Measurements from ENCODE around the gene MYO7B.

MYO7B gene

GRCh38 chr2:127652786-127653357 lies 117.4 kb downstream of the MYO7B start:
- no peak for DNase-seq

DNA sequence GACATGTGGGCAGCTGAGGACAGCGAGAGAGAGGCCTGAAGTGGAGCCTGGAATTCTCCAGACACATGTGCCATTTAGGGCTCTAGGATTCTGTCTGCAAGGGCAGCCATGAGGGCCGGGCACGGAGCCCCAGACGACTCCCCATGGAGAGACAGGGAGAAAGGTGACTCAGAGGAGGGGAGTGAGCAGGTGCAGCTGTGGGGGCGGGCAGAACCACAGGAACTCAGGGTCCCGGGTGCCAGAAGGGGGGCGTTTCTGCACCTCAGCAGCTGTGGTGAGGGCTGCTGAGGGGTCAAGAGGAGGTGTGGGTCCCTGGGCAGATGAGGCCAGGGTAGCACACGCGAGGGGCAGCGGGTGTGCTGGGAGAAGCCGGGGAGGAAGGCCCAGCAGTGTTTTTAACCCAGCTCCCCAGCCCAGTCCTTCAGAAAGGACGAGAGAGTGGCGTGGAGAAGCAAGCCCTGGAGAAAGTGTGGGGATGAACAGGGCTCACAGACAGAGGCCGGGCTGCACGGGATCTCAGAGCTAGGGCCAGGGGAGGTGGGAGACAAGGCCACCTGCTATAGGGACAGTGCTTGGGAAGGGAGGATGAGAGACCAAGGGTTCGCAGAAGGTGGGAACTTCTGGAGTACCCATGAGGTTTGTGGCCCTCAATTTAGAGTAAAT lies 118.1 kb downstream of the MYO7B start:
- DNase-seq = no peak

GRCh38 chr2:127654084-127654837 lies 118.8 kb downstream of the MYO7B start:
- DNase-seq = no peak

DNA sequence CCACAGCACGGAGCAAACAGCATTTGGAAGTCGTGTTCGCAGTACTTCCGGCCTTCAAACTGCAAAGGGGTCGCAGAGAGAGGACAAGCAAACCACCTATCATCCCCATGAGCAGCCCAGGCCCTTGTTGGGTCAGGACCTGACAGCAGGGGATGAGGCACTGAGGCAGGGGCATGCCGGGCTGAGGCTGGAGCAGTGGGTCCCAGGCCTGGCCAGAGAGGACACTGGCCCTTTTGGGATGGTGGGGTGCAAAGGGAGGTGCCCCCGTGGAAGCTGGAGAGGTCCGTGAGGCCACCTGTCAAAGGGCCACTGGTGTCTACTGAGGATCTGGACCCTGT lies 119.3 kb downstream of the MYO7B start:
- DNase-seq = no peak

DNA sequence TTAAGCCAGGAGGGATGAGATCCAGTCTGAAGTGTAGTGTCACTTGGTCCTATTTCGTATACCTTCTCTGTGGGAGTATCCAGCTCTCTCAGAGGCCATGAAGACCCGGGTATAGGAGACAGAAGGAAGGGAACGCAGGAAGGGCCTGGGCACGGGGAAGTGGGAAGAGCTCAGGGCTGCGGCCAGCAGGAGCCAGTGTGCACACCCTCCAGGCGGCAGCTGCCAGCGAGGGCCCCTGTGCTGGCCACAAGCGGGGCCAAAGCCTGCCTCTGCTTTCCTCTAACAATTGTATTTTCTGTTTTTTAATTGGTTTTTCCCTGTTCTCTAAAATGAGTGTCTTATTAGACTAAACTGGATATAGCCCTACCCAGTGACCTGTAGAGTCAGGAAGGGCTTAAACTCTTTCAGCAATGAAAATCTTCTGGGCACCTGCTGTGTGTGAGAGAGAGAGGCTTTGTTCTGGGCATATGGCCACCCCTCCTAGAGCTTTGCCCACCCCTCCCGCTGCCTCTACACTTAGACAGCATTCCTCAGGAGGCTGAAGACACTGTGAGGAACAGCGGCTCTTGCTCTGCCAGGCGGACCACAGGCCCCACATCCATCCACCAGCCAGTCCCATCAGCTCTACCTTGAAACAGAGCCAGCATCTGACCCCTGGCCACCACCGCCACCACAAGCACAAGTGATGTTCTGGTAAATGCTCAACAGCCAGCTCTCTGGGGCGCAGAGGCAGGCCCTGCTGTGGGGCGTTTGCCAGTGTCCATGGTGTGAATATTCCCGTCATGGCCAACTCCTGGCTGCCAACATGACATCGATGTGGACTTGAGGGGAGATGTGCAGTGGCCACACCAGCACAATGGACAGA lies 120.0 kb downstream of the MYO7B start:
- no peak for DNase-seq

- no peak for DNase-seq
Measured at GRCh38 chr2:127656569-127657231, 121.2 kb downstream of the MYO7B start.

DNA sequence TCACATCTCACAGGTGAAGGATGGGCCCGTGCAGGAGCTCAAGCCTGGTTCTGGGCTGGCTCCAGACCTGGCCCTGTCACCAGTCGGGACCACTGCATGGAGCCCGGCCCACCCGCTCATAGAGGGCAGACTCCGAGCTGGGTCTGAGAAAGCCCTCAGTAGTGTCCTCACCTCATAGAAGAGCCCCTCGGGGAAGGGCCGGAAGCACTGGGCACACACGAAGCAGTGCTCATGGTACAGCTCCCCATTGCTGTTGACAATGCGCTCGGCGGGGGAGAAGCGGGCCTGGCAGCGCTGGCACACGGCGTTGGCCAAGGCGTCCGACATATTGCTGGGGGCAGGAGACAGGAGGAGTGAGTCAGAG lies 121.7 kb downstream of the MYO7B start:
- no peak for DNase-seq

- no peak for DNase-seq
Measured at GRCh38 chr2:127658146-127658545, 122.7 kb downstream of the MYO7B start.

GRCh38 chr2:127658641-127659407 lies 123.3 kb downstream of the MYO7B start:
- no peak for DNase-seq

DNA sequence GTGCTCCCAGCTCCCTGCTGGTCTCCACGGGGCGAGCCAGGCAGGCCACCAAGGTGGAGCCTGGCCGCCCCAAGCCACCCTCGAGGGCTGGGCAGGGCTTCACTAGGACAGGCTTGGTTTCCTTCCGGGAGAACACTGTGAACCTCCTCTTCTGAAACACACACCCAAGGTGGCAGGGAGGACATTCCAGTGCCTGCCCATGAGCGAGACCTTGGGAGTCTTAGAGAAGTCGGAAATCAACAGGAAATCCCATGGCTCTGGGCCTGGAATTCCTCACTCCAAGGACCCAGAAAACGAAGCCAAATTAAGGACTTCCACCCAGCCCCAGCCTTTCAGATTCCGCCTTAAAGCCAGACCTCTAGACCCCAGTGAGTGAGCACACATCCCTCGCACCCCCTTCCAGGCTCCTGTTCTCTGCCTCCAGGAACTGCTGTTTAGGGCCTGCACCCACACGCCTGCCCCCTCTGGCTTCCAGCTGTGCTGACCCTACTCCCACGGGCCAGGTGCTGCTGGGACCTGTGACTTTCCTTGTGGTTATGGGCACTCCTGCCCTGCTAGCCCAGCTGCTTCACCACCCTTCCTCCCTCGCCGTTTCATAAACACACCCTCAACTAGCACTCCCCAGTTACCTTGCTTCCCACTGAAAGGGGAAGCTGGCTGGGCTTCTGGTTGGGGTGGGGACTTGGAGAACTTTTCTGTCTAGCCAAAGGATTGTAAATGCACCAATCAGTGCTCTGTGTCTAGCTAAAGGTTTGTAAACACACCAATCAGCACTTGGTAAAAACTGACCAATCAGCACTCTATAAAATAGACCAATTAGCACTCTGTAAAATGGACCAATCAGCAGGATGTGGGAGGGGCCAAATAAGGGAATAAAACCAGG lies 124.2 kb downstream of the MYO7B start:
- DNase-seq = no peak

DNA sequence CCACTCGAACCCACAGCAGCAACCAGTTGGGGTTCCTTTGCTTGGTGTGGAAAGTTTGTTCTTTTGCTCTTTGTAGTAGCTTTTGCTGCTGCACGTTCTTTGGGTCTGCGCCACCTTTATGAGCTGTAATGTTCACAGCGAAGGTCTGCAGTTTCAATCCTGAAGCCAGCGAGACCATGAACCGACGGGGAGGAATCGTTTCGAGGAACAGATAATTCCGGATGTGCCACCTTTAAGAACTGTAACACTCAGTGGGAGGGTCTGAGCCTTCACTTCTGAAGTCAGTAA lies 124.8 kb downstream of the MYO7B start:
- DNase-seq = no peak

DNA sequence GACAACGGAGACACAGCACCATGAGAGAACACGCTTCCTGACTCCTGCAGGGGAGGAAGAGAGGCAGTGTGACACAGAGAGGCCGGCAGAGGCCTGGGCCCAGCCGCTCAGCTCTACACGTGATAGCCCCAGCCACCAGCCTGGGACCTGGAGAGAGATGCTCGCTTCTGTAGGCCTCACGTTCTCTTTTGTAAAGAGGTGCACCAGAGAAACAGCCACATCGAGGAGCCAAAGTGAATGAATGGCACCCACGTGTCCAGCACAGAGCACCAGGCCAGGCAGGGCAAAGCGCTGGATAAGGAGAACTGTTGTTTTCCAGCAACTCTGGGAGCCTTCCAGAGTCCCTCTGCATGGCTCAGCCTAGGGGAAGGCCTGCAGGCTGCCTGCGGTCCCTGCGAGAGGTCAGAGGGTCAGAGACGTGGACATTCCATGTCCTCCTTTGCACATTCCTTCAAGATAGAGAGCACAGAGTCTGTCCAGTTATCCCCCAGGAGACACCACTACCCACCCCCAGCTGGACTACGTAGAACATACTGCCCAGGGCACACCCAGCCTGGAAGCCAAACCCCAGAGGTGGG lies 125.7 kb downstream of the MYO7B start:
- DNase-seq = no peak

- no peak for DNase-seq
Measured at GRCh38 chr2:127661949-127662510, 126.5 kb downstream of the MYO7B start.

DNA sequence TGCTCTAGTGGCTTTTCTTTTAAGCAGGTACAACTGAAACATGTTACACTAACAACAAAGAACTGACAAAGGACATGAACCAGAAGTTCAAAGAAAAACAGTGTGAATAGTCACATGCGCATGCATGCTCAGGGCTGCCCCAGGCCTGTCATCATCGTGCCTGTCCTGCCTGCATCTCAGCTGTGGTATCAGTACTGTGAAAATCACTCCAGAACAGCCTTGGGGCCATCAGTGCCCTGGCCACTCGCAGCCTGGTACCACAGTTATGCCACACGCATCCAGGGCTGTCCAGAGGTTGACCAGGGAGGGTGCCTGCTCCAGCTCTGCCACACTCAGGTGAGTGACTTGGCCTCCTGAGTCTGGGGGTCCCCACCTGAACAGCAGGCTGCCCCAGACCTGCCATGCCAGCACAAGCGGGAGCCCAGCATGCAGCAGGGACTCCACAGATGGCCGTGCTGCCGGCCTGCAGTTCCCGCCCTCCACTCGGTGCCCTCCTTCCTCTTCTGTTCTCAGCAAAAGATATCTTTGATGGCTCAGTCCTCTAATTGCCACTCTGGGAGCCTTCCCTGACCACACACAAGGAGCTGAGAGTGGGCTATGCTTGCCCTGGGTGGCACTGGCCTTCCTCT lies 127.6 kb downstream of the MYO7B start:
- DNase-seq = no peak

DNA sequence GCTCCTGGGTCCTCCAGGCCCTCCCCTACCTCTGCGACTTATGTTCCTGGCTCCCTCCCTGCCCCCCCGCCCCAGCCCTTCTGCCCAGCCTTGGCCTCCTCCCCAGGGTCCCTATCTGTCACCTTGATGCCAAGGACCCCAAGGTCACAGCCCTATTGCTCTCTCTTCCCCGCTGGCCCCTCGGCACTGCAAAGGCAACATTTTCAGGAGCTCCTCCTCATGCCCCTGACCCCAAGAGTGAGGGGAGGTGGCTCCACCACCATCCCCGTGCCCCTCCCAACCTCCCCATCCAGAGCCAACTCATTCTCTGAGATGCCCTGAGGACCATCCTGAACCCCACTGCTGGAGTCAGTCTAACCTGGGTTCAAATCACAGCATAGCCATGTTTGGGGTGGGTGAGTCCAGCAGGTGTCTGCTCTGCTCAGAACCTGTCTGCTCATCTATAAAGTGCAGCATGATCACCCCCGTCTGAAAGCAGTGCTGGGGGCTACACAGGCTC lies 128.1 kb downstream of the MYO7B start:
- no peak for DNase-seq

DNA sequence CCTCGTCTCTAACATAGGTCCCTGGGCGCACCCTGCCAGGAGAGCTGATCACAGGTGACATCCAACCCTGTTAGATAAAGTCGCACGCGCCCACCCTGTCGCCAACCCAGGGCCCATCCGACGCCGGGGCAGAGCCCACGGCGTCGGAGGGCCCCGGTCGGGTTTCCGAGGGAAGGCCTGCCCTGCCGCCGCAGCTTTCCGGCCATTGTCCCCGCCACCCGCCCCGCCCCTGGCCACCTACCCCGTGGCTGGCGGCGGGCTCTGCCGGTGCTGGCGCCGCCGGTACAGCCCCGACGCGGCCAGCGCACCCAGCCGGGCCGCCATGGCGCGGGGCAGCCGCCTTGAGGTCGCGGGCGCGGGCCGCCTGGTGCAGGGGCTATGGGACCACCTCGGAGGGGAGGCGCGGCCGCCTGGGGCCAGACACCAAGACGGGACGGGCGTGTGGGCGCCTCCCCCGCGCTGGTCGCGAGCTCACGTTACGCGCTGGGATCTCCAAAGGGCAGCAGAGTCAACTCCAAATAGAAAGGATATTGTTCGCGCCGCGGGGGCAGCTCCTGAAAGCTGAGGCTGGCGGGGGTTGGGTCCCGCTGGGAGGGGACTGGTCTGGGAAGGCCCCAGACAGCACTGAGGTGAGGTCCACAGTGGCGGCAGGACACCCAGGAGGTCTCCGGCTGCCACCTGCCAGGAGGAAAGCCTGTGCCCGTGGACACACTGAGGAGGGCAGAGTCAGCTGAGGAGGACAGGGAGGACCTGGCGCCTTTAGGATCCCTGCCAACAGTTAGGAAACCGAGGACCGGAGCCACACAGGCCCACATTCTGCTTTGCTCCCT lies 128.8 kb downstream of the MYO7B start:
- no peak for DNase-seq

DNA sequence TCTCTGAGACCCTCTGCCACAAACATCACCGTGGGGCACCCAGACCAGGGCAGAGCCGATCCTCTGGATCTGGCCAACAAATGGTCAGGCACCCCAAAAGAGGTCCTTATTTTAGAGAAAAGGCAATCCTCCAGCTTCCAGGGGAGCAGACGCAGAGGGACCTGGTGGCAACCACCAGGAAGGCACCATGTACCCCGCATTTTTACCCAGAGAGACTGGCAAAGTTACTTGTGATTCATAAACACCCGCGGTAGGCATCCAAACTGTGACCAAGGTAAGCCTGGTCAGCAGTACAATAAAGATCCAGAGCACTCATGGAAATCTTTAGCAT lies 129.4 kb downstream of the MYO7B start:
- no peak for DNase-seq

DNA sequence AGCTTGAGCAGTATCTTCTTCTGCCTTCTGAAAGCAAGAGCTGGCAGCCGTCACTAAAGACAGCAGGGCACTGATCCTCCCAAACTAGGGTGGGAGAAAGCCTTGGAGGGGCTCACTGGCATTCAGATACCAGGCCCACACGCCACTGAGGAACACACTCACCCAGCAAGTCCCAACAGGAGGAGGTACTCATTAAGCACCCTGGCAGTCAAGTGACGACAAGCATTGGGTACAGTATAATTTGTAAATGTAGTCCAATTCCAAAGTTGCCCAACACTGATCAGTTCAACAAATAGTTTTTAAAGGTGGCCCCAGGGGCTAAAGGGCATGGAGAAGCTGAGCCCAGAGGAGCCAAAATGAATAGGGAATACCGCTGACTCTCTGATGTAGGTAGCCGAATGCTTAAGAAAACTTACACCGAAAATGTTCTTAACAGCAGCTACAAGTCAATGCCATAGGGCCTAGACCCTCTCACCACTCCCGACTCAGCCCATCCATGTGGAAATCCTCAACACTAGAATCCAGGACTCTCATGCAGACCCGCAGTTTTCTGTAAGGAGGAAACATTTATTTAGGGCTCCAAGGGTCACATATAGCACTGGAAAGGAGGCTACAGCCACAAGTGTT lies 129.9 kb downstream of the MYO7B start:
- no peak for DNase-seq

GRCh38 chr2:127669056-127669455 lies 133.6 kb downstream of the MYO7B start:
- DNase-seq = no peak

Measured in NCI-H2029 treated with DMSO at 0.1 percent for 48 hours (cell line).